ENCODE results near the gene BAIAP3. TPM values are rescaled to one million over a fixed set of nuclear protein-coding genes. Genes with fewer than 3 reads are reported as not detected.

The BAIAP3 gene
- total RNA-seq, 1 experiment from 2014 or later = 6.8 TPM

- Histone ChIP-seq H2BK12ac (ENCODE audit: insufficient read length, low read depth, low read length) (no peak overlapping the region), H3K23me2 (ENCODE audit: insufficient read length, low read depth, low read length, poor library complexity, severe bottlenecking) (no peaks in the 10 kb centered on the region), H3T11ph (ENCODE audit: low read length) (no peak overlapping the region), H3K18ac (ENCODE audit: insufficient read length, low read depth, low read length) (no peak overlapping the region), H3K27me3 (ENCODE audit: insufficient read depth, low read length) (no peaks in the 10 kb centered on the region), H3K56ac (ENCODE audit: insufficient read length, low read depth, low read length) (no peak overlapping the region), H4K91ac (ENCODE audit: insufficient read length, low read depth, low read length) (no peak overlapping the region), H2AK5ac (ENCODE audit: insufficient read length, low read length) (no peak overlapping the region), H3K23ac (ENCODE audit: insufficient read length, low read depth, low read length) (no peak overlapping the region), H2BK120ac (ENCODE audit: low read depth, low read length, poor library complexity, severe bottlenecking) (no peak overlapping the region), H4K8ac (replicated peaks; ENCODE audit: insufficient read length, low read depth, low read length) (no peak overlapping the region), H2BK5ac (ENCODE audit: insufficient read length, low read length) (no peak overlapping the region), H2BK15ac (ENCODE audit: low read depth, low read length) (no peak overlapping the region), H3K4me1 (ENCODE audit: insufficient read depth, low read length) (peaks cover 2% of the 10 kb centered on the region; the same call in 1 of the 2 replicates), H3K4me2 (ENCODE audit: insufficient read depth, insufficient read length, low read length) (no peak overlapping the region), H3K9ac (ENCODE audit: extremely low read depth, insufficient read length, low read length) (no peak overlapping the region), H3K27ac (ENCODE audit: insufficient read length, low read depth, low read length) (no peak overlapping the region), H3K79me1 (ENCODE audit: insufficient read depth, low read depth, low read length, poor library complexity, severe bottlenecking) (no peaks in the 10 kb centered on the region), H3K14ac (ENCODE audit: insufficient read depth, low read length) (no peak overlapping the region), H4K5ac (ENCODE audit: insufficient read length, low read depth, low read length) (no peak overlapping the region), H4K20me1 (ENCODE audit: control insufficient read depth, insufficient read depth, insufficient read length) (no peaks in the 10 kb centered on the region), H2AFZ (ENCODE audit: low read length) (no peak overlapping the region), H3K9me3 (ENCODE audit: control insufficient read depth, low read depth, low read length) (no peaks in the 10 kb centered on the region), H3K4ac (ENCODE audit: low read depth, low read length) (no peak overlapping the region), H3K79me2 (ENCODE audit: insufficient read depth, low read length) (no peaks in the 10 kb centered on the region), H2BK20ac (ENCODE audit: low read depth, low read length, poor library complexity, severe bottlenecking) (no peak overlapping the region)
- no CpG with 5 or more reads among the region's 14 CpGs for WGBS (ENCODE audit: extremely low coverage, insufficient read length, low lambda C conversion rate)
- H3K4me1 Mint-ChIP-seq = peaks cover 24 to 36% of the 10 kb centered on the region in 2 experiments
- TF ChIP-seq CTCF (conservative IDR thresholded peaks at IDR 0.05) = no peak
- peaks cover 0 to 4% of the 10 kb centered on the region in 2 experiments; a peak in 1 of 5 replicates for H3K9me3 Mint-ChIP-seq
- peaks cover 40% of the 10 kb centered on the region for H3K27me3 Mint-ChIP-seq (ENCODE audit: low read depth)
- no peaks in the 10 kb centered on the region; a peak in 2 of 7 replicates for H3K36me3 Mint-ChIP-seq (ENCODE audit: insufficient read depth in 1 of 3, low read depth in 3 of 3)
- no peak for DNase-seq
- no peak overlapping the region for H3K27ac Mint-ChIP-seq
- H3K4me3 Mint-ChIP-seq = no peak overlapping the region
These were observed 35.0 kb upstream of the BAIAP3 start for GRCh38 chr16:1298406-1298805.

All from H9 (cell line).